ENCODE data around the gene NIPSNAP3A.
A peak's percentile ranks its signal among the peaks of the same experiment; 100 is the strongest.
"Not testable (repeated sequence)": the region's sequence is repeated elsewhere in the genome, so short reads cannot be mapped to it uniquely, and the experiment has no call there.

The NIPSNAP3A gene

DNA sequence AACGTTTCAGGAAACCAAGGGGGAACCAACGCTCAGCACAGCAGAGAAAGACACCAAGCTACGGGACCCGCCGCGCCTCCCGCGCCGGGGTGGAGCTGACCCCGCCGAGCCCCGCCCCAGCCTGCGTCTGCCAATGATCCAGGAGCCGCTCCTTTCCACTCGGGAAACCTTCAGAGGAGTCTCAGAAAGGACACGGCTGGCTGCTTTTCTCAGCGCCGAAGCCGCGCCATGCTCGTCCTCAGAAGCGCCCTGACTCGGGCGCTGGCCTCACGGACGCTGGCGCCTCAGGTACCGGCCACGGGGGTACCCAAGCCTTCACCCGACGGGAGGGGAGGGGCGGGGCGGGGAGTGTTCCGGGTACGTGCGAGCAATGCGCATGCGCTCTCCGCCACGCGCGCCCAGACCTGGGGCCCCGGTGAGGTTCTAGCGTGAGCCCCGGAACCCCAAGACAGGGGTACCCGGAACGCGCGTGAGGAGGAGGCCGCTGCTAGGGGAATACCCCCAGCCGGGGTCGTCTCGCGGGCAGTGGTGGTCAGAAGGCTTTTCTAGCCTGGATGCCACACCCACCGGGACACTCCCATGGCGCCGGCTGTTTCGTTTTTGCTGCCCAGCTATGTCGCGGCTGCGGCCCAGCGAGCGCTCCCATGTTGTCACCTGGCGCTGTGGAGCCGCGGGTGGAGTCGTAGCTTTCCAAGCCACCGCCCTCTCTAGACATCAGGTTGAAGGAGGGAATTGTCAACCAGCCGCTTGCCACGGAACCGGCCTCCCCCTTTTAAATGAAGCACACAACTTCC, at the start of gene NIPSNAP3A:
NIPSNAP3A (plus strand) TSS at position 119 of the 794 bp plus-strand sequence; CDS start at position 229, 110 bp downstream.
- Histone ChIP-seq H2AFZ (ENCODE audit: low read depth, low read length) (peak within 1 kb of the TSS; percentile 80), H3K27me3 (ENCODE audit: insufficient read depth, low read length) (peaks cover 8% of the 10 kb centered on the region), H3K9me3 (ENCODE audit: low read length) (no peaks in the 10 kb centered on the region), H3K4me1 (ENCODE audit: insufficient read depth, low read length) (peaks cover 6% of the 10 kb centered on the region), H3K4me3 (ENCODE audit: low read length) (peak within 1 kb of the TSS; percentile 68), H3K36me3 (ENCODE audit: insufficient read depth, low read length) (no peaks in the 10 kb centered on the region)

DNA sequence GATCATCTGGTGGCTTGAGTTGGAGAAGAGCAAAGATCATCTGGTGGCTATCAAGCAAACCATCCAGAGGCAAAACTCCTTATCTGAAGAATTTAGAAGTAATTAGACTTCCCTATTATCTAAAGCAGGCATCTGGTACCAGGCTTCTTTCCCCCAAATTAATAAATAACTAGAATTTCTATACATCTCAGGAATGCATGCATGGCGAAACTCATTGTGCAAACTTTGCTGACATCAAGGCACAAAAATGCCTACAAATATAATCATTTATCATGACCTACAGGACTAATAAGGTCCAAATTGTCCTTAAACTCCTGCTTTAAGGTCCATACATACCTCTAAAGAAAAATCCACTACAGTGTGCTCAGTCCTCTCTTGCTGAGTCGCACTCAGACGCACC, 47.2 kb upstream of the NIPSNAP3A start:
- H3K4me3 ChIP-seq (ENCODE audit: low read length) = no peak overlapping the region
- H2AFZ ChIP-seq (ENCODE audit: low read depth, low read length) = no peak overlapping the region
- H3K9me3 ChIP-seq (ENCODE audit: low read length) = no peaks in the 10 kb centered on the region
- H3K27me3 ChIP-seq (ENCODE audit: insufficient read depth, low read length) = no peaks in the 10 kb centered on the region
- H3K4me1 ChIP-seq (ENCODE audit: insufficient read depth, low read length) = no peaks in the 10 kb centered on the region
- H3K36me3 ChIP-seq (ENCODE audit: insufficient read depth, low read length) = no peaks in the 10 kb centered on the region

DNA sequence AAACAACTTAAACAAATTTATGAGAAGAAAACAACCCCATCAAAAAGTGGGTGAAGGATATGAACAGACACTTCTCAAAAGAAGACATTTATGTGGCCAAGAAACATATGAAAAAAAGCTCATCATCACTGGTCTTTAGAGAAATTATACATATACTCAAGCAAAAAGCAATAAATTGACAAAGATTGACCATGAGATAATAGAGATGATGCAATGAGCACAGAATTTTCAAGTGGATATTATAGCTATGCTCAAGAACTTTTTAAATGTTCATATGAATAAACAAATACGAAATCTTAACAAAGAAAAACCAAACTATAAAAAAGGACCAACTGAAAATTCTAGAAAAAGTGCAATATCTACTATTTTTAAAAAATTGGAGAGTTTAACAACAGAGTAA, 38.7 kb upstream of the NIPSNAP3A start:
- not testable (repeated sequence) for H3K9me3 ChIP-seq (ENCODE audit: low read length); H3K36me3 ChIP-seq (ENCODE audit: insufficient read depth, low read length); H2AFZ ChIP-seq (ENCODE audit: low read depth, low read length); H3K4me3 ChIP-seq (ENCODE audit: low read length); H3K27me3 ChIP-seq (ENCODE audit: insufficient read depth, low read length); H3K4me1 ChIP-seq (ENCODE audit: insufficient read depth, low read length)

DNA sequence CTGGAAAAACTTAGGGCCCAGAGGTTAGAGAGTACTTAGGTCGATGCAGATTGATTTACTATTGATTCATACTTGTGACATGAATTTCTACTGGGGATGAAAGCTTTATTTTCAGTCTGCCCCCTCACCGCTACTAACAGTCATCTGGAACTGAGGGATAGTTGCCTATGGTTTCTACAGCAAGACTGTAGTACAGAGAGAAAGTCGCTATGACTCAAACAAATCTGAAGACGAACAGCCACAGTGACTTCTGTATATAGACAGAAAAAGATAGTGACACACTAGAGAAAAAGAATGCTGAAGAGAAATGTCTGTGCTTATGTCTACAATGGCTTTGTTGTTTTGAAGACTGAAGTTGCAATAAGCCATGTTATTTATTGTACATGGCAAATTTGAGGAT, 35.9 kb upstream of the NIPSNAP3A start:
- Histone ChIP-seq H3K9me3 (ENCODE audit: low read length) (no peaks in the 10 kb centered on the region), H3K27me3 (ENCODE audit: insufficient read depth, low read length) (no peaks in the 10 kb centered on the region), H2AFZ (ENCODE audit: low read depth, low read length) (no peak overlapping the region), H3K4me3 (ENCODE audit: low read length) (no peak overlapping the region), H3K36me3 (ENCODE audit: insufficient read depth, low read length) (no peaks in the 10 kb centered on the region), H3K4me1 (ENCODE audit: insufficient read depth, low read length) (no peaks in the 10 kb centered on the region)

DNA sequence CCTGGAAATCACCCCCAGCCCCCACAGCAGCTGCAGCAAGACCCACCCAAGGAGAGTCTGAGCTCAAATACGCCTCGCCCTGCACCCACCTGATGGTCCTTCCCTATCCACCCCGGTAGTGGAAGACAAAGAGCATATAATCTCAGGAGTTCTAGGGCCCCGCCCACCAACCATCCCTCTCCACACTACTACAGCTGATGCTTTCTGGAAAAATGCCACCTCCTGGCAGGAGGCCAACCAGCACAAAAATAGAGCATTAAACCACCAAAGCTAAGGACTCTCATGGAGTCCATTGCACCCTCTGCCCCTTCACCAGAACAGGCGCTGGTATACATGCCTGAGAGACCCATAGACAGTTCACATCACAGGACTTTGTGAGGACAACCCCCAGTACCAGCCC, 22.5 kb upstream of the NIPSNAP3A start:
- Histone ChIP-seq H3K4me1 (ENCODE audit: insufficient read depth, low read length) (no peaks in the 10 kb centered on the region), H3K27me3 (ENCODE audit: insufficient read depth, low read length) (no peaks in the 10 kb centered on the region), H3K36me3 (ENCODE audit: insufficient read depth, low read length) (no peaks in the 10 kb centered on the region), H2AFZ (ENCODE audit: low read depth, low read length) (no peak overlapping the region), H3K4me3 (ENCODE audit: low read length) (no peak overlapping the region), H3K9me3 (ENCODE audit: low read length) (no peaks in the 10 kb centered on the region)

DNA sequence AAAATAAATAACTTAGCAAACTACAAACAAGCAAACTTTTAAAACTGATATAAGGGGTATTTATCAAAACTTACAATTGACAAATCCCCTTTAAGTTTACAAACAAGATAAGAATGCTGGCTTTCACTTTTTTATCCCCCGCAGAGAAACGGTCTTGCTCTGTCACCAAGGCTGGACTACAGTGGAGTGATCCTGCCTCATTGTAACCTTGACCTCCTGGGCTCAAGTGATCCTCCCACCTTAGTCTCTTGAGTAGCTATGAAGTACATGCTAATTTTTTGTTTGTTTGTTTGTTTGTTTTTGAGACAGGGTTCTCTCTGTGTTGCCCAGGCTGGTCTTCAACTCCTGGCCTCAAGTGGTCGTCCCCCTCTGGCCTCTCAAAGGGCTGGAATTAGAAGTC, 9.0 kb upstream of the NIPSNAP3A start:
- Histone ChIP-seq H3K27me3 (ENCODE audit: insufficient read depth, low read length) (peaks cover 5% of the 10 kb centered on the region), H3K4me3 (ENCODE audit: low read length) (no peak overlapping the region), H3K4me1 (ENCODE audit: insufficient read depth, low read length) (no peaks in the 10 kb centered on the region), H2AFZ (ENCODE audit: low read depth, low read length) (no peak overlapping the region), H3K9me3 (ENCODE audit: low read length) (no peaks in the 10 kb centered on the region), H3K36me3 (ENCODE audit: insufficient read depth, low read length) (no peaks in the 10 kb centered on the region)

DNA sequence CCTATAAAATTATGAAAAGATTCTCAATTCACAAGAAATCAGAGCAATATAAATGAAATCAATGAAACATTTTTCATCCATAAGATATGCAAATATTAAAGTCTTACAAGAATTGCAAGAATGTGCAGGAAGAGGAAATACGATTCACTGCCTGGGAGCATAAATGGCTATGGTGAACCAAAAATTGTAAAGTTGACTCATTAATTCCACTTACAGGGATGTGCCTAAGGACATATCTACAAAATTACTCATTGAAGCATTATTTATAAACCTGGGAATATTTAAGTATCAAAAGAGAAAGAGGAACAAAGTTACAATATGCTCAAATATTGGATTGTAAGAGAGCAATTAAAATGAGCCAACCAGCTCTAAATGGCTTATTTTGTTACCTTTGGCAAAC, 6.9 kb upstream of the NIPSNAP3A start:
- H3K4me1 ChIP-seq (ENCODE audit: insufficient read depth, low read length) = no peaks in the 10 kb centered on the region
- no peaks in the 10 kb centered on the region for H3K9me3 ChIP-seq (ENCODE audit: low read length)
- H3K36me3 ChIP-seq (ENCODE audit: insufficient read depth, low read length) = no peaks in the 10 kb centered on the region
- peaks cover 8% of the 10 kb centered on the region for H3K27me3 ChIP-seq (ENCODE audit: insufficient read depth, low read length)
- no peak overlapping the region for H3K4me3 ChIP-seq (ENCODE audit: low read length)
- H2AFZ ChIP-seq (ENCODE audit: low read depth, low read length) = no peak overlapping the region

DNA sequence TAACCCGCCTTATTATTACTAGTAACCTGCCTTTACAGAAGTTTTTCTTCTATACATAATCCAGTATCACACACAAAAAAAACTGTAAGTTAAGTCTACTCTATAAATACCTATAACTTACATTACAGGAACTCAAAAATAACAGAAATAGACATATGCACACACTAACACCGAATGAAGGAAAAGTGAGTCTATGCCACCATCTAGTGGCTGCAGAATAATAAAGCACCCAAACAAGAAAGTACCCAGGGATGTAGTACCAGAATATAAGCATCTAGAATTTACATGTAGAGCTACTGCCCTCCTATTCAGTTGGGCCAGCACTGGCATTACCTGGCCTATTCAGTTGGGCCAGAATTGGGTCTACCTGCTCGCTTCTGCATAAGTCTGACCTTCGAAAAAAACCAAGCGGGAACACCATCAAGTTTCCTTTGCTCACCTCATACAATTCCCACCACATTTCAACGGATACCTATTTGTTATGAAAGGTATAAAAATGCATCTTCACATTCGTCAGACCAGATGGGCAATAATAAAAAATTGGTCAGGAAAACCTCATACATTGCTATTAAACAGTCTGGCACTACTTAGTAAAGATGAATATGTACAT, 4.0 kb upstream of the NIPSNAP3A start:
- Histone ChIP-seq H3K4me1 (ENCODE audit: insufficient read depth, low read length) (peaks cover 3% of the 10 kb centered on the region), H3K4me3 (ENCODE audit: low read length) (no peak overlapping the region), H3K27me3 (ENCODE audit: insufficient read depth, low read length) (peaks cover 12% of the 10 kb centered on the region), H2AFZ (ENCODE audit: low read depth, low read length) (no peak overlapping the region), H3K9me3 (ENCODE audit: low read length) (no peaks in the 10 kb centered on the region), H3K36me3 (ENCODE audit: insufficient read depth, low read length) (no peaks in the 10 kb centered on the region)

DNA sequence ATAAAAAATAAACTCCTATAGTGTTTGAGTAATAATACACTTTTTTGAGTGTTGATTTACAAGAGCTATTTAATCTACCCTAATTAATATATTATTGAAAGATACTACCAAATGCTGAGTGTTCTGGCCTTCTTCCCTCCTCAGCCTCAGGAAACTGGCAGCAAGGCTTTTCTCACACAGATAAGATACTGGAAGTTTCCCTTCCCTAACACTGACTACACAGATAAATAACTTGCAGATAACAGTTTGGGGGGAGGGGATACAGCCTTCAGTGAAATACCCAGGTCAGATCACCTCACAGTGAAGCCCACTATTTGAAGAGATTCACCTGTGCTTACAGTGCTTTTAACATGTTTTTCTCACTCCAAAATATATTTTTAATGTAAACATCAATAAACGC, 1.6 kb upstream of the NIPSNAP3A start:
- Histone ChIP-seq H3K4me1 (ENCODE audit: insufficient read depth, low read length) (peaks cover 6% of the 10 kb centered on the region), H3K9me3 (ENCODE audit: low read length) (no peaks in the 10 kb centered on the region), H3K36me3 (ENCODE audit: insufficient read depth, low read length) (no peaks in the 10 kb centered on the region), H2AFZ (ENCODE audit: low read depth, low read length) (no peak overlapping the region), H3K4me3 (ENCODE audit: low read length) (no peak overlapping the region), H3K27me3 (ENCODE audit: insufficient read depth, low read length) (peaks cover 8% of the 10 kb centered on the region)

DNA sequence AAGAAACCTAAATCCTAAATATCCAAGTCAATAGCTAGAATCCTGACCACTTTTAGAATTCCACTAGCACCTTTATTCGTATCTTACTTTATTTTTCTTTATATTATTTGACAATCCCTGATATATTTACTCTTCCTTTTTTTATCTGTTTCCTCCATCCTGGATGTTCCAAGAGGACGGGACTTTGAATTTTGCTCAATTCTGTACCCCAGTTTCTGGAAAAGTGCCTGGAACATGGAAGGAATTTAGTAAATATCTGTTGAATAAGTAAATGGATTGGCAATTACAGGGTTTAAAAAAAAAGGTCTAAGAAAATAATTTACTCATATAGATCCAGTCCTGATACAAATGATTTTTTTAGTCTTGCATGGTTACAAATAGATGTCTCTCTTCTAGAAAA, 1.2 kb upstream of the NIPSNAP3A start:
- H3K9me3 ChIP-seq (ENCODE audit: low read length) = no peaks in the 10 kb centered on the region
- no peak overlapping the region for H2AFZ ChIP-seq (ENCODE audit: low read depth, low read length)
- no peak overlapping the region for H3K4me3 ChIP-seq (ENCODE audit: low read length)
- H3K4me1 ChIP-seq (ENCODE audit: insufficient read depth, low read length) = peaks cover 6% of the 10 kb centered on the region
- peaks cover 8% of the 10 kb centered on the region for H3K27me3 ChIP-seq (ENCODE audit: insufficient read depth, low read length)
- H3K36me3 ChIP-seq (ENCODE audit: insufficient read depth, low read length) = no peaks in the 10 kb centered on the region

DNA sequence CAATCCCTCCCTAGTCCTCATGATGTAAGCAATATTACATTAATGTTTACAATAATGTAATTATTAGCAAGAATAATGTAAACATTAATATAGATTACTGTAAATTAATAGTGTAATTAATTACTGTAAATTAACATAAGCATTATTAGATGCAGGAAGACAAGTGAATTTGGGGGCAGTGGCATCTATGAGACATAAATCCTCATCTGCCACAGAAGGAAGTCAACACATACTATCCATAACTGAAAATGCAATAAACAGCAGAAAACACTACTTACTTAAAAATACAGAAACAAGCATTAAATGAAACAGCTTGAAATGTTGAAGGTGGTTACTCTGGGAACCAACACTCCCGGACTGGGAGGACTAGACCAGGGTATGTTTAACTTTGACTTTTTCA, 685 bp upstream of the NIPSNAP3A start:
- Histone ChIP-seq H3K27me3 (ENCODE audit: insufficient read depth, low read length) (peaks cover 8% of the 10 kb centered on the region), H3K9me3 (ENCODE audit: low read length) (no peaks in the 10 kb centered on the region), H3K4me3 (ENCODE audit: low read length) (peak overlapping the region; percentile 68), H3K4me1 (ENCODE audit: insufficient read depth, low read length) (peaks cover 6% of the 10 kb centered on the region), H3K36me3 (ENCODE audit: insufficient read depth, low read length) (no peaks in the 10 kb centered on the region), H2AFZ (ENCODE audit: low read depth, low read length) (peak overlapping the region; percentile 80)

DNA sequence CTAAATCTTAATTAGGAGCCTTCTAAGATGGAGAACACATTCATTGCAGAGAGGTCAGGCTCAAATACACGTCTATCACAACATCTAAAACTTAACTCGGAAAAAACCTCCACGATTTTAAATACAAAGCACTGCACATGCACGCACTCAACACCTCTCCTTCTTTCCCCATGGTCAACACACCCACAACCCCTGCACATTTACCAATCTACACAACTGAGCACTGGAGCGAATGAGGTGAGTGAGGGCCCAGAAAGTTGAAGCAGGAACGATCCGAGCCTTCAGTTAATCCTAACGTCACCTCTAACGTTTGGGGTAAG, 278 bp upstream of the NIPSNAP3A start:
- Histone ChIP-seq H3K9me3 (ENCODE audit: low read length) (no peaks in the 10 kb centered on the region), H2AFZ (ENCODE audit: low read depth, low read length) (peak overlapping the region; percentile 80), H3K4me3 (ENCODE audit: low read length) (peak overlapping the region; percentile 68), H3K4me1 (ENCODE audit: insufficient read depth, low read length) (peaks cover 6% of the 10 kb centered on the region), H3K27me3 (ENCODE audit: insufficient read depth, low read length) (peaks cover 8% of the 10 kb centered on the region), H3K36me3 (ENCODE audit: insufficient read depth, low read length) (no peaks in the 10 kb centered on the region)

DNA sequence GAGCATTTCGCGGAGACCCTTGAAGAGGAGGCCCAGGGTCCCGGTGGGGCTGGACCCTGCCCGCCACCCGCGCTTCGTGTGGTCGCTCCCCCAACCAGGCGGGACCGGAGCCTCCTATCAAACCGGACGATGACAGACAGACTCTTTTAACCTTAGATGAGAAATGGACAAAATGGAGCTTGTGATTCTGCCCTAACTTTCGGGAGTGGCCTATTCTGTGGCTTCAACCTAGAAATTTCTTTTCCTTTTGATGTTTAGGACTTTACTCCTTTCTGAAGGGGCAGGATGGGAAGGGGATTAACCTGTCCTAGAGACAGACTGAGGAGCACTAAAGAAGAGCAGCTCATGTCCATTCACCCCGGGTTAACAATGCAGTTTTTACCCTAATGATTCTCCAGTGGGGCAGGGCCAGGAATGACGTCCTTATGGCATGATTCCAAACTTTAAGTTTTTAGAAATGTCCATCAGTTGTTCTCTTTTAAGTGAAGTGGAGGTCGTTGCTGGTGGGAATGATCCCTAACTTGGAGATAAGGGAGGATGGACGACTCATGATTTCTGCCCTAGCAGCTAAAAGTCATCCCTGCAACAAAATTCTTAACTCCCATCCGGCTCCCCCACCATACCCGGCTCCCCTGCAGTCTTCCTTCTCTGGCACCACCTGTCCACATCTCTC, 1.0 kb downstream of the NIPSNAP3A start:
- Histone ChIP-seq H3K36me3 (ENCODE audit: insufficient read depth, low read length) (no peaks in the 10 kb centered on the region), H3K9me3 (ENCODE audit: low read length) (no peaks in the 10 kb centered on the region), H3K27me3 (ENCODE audit: insufficient read depth, low read length) (peaks cover 8% of the 10 kb centered on the region), H3K4me1 (ENCODE audit: insufficient read depth, low read length) (peaks cover 6% of the 10 kb centered on the region), H3K4me3 (ENCODE audit: low read length) (peak overlapping the region; percentile 68), H2AFZ (ENCODE audit: low read depth, low read length) (peak overlapping the region; percentile 80)

All from neuron (in vitro differentiated cells).